CD4-positive, alpha-beta T cell treated with Interleukin-10 for 1 hour (primary cell): Measurements from ENCODE around the gene PACSIN2.
"Not testable (repeated sequence)": the region's sequence is repeated elsewhere in the genome, so short reads cannot be mapped to it uniquely, and the experiment has no call there.

Experiments used
- DNase-seq: peaks from one replicate; pipeline ENCODE4 v3.0.0-alpha.2; 2020

PACSIN2 gene

DNA sequence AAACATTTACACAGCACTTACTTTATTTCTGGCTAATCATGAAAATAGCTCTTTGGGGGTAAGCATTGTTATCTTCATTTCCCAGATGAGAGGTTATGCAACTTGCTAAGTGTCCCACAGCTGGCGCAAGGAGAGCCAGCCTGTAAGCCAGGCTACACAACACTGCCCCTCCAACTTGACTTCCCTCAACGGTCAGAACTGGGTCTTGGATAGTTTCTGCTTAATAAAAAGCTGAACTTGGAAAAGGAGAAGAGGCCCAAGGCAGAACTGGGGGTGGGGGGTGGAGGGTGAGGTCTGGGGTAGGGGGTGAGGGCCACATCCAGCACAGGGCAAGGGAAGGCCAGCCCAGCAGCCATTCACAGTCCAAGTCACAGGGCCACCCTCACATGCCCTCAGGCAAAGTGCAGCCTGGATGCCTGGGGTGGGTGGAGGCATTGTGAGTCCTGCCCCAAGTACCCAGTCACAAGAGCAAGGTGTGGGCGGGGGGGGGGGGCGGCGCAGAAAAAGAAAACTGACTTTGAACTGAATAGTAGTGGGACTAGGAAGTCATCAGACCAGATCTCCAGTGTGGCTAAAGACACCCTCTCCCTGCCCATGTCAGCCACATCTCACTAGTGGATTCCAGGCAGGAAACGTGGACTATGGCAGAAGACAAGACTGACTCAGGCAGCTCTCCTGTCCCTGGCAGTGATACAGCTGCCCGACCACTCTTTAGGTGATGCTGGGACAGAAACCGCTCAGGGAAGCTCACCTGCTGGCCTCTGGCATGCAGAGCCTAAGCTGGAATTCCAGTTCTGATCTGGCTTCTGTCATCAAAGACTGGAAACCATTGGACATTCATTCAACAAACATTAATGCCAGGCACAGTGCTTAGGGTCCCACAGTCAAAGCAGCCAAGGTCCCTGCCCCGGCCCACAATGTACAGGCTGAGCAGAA is 52.4 kb downstream of the PACSIN2 start:
- no peak for DNase-seq

DNA sequence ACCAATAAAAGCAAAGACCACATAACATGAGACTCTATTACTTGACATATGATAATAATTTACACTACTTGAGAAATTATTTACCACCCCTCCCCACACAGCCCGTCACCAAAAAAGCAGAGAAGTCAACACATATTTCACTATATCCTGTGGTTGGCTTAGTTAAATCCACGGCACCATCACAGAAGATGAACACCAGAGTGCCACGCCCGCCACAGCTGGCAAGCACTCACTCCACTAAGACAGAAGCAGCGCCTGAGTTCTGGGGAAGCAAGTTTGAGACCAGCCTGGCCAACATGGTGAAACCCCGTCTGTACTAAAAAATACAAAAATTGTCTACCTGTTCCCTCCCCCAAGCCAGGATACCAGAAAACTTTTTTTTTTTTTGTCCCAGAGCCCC is 53.1 kb downstream of the PACSIN2 start:
- peak; percentile 5 for DNase-seq

DNA sequence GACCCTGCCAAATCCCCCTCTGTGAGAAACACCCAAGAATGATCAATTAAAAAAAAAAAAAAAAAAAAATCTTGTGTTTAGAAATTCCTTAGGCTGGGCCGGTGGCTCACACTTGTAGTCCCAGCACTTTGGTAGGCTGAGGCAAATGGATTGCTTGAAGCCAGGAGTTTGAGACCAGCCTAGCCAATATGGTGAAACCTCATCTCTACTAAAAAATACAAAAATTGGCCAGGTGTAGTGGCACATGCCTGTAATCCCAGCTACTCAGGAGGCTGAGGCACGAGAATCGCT is 53.6 kb downstream of the PACSIN2 start:
- DNase-seq = not testable (repeated sequence)

DNA sequence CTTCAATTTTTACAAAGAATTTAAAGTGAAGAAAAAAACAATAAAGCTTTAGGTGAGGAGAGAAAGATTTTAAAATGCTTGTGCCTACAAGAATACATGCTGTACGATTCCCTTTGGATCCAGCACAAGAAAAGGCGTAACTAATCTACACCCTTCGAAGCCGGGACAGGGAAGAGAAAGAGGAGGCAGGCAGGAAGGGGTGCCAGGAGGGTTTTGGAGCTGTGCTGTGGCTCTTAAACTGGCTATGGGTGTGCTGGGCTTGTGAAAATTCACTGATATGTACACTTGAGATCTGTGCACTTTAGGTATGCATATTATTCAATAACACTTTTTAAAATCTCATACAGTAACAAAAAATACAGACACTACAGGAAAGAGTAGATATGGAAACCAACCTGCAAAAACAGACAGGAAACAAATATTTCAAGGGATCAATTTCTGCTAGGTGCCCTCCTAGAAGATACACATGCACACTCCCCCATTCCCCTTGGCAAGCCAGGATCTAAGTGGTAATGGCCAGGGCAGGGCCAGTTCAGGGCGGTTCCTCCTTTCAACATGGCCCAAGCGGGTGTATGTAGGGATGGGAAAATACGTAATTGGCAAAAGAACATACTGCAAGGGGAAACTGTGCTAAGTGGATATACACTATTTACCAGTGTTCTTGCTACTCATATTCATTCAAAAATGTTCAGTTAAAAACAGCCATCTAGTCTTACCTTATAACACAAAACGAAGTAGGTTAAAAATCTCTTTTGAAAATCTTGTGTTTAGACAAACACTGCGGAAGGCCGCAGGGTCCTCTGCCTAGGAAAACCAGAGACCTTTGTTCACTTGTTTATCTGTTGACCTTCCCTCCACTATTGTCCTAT is 54.2 kb downstream of the PACSIN2 start:
- no peak for DNase-seq

DNA sequence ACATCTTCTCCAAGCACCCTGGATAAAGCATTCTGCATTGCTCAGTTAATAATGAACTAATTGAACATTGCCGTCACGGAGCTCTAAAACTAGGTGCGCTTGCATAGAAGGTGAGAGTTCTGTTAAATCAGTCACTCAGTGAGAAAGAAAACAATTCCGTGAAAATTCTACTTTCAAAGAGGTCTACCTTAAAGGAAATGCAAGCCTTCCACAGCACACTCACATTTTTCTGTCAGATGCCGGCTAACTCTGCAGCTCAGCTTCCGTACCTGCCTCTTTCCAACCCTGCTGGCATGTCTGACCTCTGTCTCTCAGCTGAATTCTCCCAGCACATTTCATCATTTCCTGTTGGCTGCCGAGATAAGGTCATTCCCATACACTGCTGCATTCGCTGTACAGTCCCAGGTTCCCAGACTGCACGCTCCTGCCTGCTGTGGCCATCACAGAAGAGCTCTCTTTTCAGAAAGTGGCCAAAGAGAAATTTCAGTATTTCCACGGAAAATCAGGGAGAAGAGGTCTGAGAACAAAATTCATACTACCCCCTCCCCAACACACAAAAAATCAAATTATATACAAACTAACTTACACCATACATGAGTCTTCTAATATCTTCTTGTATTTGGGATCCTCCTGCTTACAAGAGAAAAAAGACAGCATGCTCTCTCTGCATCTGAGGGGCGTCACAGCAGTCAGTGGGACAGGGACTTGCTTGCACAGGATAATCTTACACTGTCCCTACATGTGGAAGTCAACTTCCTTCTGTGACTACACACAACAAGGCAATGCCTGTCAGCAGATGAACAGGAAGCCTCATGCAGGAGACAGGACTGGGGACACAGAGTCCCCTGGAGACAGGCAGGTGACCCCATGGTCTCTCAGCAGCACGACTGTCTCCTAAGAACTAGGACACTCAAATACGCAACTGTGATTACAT is 55.1 kb downstream of the PACSIN2 start:
- DNase-seq = no peak

DNA sequence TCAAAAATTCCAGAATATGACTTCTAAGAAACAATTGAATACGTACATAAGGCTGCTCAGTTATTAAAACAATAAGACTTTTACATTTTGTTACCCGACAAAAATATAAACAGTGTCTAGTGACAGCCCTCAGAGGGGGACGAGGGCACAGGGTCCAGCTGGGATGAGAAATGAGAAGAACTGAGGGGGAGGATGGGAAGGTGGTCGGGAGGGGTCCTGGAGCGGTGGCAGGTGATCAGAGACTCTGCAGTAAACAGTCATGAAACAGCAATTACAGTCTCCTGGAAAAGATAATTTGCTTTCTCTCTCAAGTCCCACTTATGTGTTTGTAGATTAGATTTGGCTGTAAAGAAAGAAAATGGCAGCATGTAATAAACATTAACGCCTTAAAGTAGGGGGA is 56.0 kb downstream of the PACSIN2 start:
- no peak for DNase-seq

DNA sequence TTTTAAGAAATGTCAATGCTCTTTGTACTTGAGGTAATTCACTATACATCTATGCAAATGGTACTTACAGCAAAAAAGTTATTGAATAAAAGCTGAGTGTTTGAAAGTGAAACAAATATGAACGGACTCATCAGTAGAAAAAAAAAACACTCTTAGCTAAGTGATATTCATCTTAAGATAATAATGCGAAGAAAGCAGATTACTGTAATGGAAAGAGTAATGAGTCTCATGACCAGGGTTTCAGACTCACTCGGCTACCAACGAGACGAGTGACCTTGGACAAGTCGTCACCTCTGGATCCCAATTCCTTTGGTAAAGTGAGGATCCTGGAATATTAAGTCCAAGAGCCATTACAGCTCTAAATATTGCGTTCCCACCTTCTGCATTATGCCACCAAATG is 57.0 kb downstream of the PACSIN2 start:
- DNase-seq = no peak

DNA sequence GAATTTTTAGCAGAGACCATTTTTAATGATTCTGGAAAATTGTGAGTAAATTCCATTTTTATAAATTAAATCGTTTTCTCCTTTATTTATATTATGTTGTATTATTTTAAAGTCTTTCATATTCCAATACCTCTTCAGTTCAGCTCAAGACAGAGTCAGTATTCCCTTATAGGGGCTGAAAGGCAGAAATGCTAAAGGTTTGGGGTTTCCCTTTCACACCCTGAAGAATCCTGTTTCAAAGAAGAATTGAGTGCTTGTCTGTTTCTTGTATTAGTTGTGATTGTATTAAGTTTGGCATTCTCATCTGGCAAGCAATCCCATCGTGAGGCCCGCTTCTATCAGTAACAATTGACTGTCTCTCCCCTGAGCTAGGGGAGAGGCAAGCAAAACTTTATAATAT is 57.4 kb downstream of the PACSIN2 start:
- DNase-seq = no peak

DNA sequence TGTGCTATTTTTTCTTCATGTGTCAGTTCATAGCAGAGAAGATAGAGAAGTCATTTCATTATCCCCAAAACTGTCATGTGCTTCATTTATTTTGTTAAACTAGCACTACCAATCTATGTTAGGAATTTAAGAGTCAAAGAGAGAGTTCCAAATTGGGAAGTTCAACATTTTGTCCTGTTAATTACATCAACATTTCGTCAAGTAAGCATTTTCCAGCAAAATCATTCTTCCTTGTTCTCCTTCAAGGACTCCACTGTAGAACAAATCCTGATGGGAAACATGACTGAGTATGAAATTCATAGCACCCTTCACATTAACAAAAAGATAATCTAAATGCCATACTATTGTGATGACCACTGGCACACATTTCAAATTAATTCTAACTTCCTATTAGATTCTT is 59.1 kb downstream of the PACSIN2 start:
- DNase-seq = no peak

DNA sequence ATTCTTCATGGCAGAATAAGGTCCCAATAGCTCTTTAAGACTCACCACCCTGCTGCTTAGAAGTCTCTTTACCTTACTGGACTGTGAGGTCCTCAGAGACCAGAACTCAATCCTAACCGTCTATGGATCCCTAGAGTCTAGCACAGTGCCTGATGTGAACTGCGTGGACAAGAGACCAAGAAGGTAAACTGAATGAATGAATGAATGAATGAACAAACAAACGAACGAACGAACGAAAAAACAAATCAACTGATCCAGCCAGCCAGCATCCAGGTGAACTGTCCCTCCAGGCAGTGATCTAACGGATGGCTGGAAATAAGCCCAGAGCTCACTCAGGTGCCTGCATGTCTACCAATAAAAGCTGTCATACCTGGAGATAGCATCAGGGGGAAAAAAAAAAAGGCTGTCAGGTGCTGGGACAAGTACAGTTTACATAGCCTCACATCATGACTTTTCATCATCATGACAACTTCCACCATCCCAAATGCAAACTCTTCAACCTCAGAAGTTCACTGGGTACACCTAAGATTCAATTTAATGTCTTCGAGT is 59.8 kb downstream of the PACSIN2 start:
- no peak for DNase-seq

DNA sequence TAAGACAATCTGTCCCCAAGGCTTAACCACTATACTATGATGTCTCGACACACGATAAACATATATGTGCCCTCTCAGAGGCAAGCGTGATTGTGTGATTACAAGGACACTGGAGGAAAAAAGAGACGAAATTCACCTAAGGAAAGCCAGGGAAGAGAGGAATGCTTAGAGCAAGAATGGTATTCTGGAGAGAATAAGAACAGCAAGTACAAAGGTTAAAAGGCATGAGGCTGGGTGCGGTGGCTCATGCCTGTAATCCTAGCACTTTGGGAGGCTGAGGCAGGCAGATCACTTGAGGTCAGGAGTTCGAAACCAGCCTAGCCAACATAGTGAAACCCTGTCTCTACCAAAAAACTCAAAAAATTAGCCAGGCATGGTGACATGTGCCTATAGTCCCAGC is 61.2 kb downstream of the PACSIN2 start:
- not testable (repeated sequence) for DNase-seq

DNA sequence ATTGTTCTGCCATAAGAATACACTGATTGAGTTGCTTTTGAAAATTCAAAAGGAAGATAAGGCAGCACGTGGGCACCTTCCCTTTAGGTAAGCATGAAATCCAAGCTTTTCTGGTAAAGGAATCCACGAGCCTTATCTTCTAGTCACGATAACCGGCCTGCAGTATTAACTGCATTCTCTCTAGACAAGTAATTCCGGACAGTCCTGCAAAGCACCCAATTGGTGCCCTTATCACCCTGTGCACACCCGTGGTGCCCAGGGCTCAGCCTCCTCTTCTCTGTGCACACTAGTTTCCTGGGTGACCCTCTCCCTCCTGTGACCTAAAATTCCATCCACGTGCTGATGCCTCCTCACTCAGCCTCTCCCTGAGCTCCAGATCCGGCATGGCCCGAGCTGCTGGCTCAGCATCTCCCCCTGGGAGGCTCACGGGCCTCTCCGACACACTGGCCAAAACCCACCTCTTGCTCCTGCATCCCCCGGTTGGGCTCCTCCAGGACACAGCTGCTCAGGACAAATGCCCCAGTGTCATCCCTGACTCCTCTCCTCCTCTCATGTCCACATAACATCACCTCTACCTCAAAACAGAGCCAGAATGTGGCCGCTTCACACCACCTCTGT is 63.7 kb downstream of the PACSIN2 start:
- no peak for DNase-seq

DNA sequence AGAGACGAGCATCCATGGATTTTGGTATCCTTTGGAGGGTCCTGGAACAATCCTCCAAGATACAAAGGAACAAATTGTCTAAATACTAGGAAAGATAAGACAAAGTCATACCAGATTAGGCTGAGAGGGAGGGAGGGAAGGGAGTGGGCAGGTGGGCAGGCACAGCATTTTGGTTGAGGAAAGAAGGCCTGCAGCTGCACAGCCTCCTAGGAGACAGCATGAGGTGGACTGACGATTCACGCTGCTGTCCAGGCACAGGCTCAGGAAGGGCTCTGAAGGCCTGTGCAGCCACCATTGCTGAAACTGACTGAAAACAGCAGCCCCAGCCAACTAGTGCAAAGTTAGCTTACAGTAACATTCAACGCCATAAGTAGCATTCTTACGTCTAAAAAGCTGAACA is 64.7 kb downstream of the PACSIN2 start:
- no peak for DNase-seq

DNA sequence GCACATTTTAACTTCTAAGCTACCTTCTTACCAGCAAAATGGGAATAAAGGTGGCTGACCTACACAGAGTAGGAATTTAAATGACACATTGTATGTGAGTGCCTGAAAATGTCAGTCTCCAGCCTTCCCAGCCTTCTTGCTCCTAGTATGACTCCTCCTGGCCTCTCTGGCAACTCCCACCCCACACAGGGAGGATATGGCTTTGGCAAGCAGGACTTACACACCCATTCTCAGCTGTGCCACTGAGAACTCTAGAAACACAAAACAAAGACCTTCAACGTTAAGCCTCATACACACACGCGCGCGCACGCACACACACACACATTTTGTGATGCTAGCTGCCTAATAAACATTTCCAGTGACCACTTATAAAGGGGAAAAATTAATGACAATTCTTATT is 65.8 kb downstream of the PACSIN2 start:
- no peak for DNase-seq

DNA sequence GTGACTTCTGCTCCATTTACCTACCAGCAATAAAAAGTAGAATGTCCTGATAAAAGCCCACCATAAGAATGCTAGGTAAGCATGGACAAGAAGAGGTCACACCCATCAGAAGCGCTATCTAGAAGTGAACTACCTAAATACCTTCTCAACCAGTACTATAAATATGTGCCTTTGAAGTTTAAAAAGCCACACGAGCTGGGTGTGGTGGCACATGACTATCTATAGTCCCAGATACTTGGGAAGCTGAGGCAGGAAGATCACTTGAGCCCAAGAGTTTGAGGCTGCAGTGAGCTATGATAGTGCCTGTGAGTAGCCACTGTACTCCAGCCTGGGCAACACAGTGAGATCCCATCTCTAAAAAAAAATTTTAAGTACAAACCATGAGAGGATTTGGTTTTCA is 66.7 kb downstream of the PACSIN2 start:
- DNase-seq = no peak

DNA sequence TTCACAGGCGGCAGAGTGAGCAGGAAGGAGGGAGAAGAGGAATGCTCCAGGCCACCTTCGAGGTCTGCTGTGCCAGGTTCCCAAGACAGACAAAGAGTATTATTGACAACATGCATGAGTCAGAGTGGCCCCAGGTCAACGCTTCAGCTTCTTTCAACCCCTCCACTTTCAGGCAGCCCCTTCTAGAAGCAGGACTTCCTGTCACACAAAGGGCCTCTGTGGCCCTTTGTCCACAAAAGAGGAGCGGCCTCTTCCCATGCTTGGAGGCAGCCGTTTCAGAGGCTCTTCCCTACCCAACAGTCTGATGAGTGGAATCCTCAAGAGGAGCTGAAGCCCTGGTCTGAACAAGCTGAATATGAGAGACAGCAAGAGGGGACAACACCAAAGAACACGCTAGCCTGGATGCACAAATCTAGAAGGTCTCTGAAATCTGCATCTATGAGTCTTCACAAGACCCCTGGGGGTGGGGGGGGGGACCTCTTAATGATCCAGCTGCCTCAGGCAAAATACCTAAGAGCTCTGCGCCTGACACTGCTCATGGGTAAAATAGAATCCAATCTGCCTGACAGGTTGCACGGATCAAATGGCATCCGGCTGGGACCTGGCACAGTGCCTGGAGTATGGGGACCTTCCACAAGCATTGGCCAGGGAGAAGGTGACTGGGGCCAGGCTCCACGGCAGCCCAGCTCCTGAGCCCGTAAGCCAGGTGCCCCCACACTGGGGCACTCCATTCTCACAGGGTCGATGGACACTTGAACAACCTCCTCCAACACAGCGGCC is 67.5 kb downstream of the PACSIN2 start:
- DNase-seq = no peak

DNA sequence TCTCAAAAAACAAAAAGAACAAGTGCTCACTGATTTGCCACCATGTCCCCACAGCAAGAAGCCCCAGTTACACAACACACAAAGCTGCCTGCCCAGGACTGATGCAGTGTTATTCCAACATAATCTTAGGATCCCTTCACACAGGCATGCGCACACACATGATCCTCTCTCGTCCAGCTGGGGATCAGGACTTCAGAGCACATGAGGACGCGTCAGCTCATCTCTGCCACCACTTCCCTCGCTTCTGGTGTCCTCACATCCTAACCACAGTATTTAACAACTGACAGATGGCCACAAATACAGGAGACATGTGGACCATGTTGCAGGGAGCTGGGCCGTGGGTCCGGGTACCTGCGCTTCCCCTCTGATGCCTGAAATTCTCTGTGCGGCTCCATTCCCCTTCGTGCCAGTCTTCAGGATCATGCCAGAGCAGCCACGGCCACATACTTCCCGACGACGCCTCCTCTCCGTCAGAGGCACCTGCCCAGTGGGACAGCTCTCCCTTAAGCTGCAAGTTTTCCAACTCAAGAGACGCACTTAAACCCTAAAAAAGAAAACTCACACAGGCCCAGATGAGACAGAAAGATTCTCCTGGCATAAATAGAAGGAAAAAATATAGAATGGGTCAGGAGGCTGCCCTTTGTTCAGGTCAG is 68.3 kb downstream of the PACSIN2 start:
- no peak for DNase-seq

DNA sequence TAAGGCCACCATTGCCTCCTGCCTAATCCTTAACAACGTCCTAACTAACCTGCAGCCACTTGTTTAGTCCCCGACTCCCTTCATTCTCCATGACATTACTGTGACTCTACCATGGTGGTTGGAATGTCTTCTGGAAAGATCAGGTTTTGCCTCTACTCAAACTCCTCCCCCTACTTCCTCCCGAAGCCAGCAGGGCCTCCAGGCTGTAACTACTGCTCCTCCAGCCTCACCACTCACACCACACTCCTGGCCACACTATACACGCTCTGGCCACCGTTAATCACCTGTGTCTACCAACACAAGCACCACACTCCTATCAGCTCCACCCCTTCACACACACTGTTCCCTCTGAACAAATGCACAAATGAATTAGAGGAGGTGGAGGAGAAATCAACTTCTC is 69.2 kb downstream of the PACSIN2 start:
- DNase-seq = no peak

DNA sequence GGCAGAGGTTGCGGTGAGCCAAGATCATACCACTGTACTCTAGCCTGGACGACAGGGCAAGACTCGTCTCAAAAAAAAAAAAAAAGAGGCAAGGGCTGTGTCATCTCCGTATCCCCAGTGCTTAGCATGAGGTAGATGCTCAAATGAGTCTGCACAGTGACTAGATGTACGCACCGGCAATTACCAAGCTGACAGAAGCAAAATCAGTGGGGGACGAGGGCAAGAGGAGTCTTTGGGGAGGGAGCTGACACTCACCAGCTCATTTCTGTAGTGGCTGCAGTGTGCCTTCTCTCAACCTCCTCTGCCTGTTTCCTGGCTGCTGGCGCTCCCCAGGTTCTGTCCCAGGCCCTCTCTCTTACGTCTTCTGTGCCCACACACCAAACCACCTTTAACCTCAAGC is 69.9 kb downstream of the PACSIN2 start:
- no peak for DNase-seq

DNA sequence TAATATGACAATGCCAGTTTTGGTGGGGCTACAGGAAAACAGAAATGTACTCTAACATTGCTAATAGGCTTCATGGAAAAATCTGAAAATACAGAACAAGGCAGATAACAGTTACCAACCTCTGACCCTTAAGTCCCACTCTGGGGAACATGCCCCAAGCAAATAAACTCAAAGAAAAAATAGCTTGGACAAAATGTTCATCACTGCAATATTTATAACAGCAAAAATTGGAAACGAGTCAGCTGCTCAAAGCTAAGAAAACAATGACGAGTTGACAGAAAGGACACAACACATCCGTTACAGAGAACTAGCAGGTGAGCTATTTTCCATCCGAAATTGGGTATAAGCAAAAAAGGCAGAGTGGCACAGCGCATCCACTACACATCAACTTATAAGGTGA is 70.5 kb downstream of the PACSIN2 start:
- no peak for DNase-seq

DNA sequence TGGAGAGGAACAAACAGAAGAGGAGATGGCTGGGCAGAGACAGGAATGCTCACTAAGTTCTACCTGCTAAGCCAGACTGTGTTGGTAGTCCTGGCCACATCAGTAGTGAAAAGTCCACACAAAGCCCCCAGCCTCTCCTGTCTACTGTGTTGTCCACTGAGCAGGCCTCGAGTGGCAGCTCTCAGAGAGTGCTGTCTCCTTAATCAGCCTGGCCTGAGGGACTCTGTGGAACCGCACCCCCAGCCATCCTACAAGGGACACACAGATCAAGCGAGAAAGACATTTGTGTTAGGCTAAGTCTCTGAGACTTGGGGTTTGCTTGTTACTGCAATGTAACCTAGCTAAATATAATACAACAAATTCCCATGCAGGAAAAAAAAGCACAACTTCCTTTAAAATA is 71.0 kb downstream of the PACSIN2 start:
- DNase-seq = no peak
